HFFc6 (cell line): ENCODE results near the gene EPHA3. TPM values are rescaled to one million over a fixed set of nuclear protein-coding genes. Genes with fewer than 3 reads are reported as not detected.

ENCODE experiments used
- DNase-seq: peaks from one replicate; pipeline ENCODE4 v3.0.0-alpha.2; 2018
- H3K27ac Mint-ChIP-seq: 2 replicates; pipeline ENCODE4 v1.8.0; 2020; ENCODE audit warnings: mild to moderate bottlenecking, mixed read lengths
- H3K27me3 Mint-ChIP-seq: 2 replicates; pipeline ENCODE4 v1.8.0; 2021; ENCODE audit warnings: mild to moderate bottlenecking, moderate library complexity, mixed read lengths; ENCODE audit not compliant: insufficient read depth
- H3K36me3 Mint-ChIP-seq: 2 replicates; pipeline ENCODE4 v1.8.0; 2021; ENCODE audit warnings: low read depth, mixed read lengths
- H3K4me1 Mint-ChIP-seq: 2 replicates; pipeline ENCODE4 v1.8.0; 2020; ENCODE audit warnings: low read depth, mixed read lengths
- H3K4me3 Mint-ChIP-seq: 2 replicates; pipeline ENCODE4 v1.8.0; 2020; ENCODE audit warnings: mild to moderate bottlenecking, moderate library complexity, mixed read lengths
- H3K9me3 Mint-ChIP-seq: 2 replicates; pipeline ENCODE4 v1.8.0; 2020; ENCODE audit warnings: mild to moderate bottlenecking, mixed read lengths
- CTCF ChIP-seq: fragments of 200-600 bp; sonication (generic); IDR thresholded peaks from 2 replicates; pipeline ENCODE4 v1.5.0; 2021; ENCODE audit warnings: antibody characterized with exemption, mild to moderate bottlenecking
- total RNA-seq, 6 experiments: library from RNA; stranded (reverse); fragmentation: NEBNext Ultra II Directional; extraction: Animal tissue kit (Norgen Biotek cat#: 25700); gene quantifications; 2 replicates in 1 of 6; 3 replicates in 5 of 6; pipeline ENCODE4 v1.2.3, GENCODE V29; 2021

Gene EPHA3
- total RNA-seq, 6 experiments from 2014 or later: 0.09 to 0.13 (median 0.11) TPM; not detected in 3

- DNase-seq: no peak
- Mint-ChIP-seq H3K4me1 (no peaks in the 10 kb centered on the region), H3K4me3 (no peak overlapping the region), H3K36me3 (no peaks in the 10 kb centered on the region), H3K27me3 (no peaks in the 10 kb centered on the region), H3K9me3 (no peaks in the 10 kb centered on the region; the same call in none of the 2 replicates), H3K27ac (no peak overlapping the region)
- TF ChIP-seq CTCF: no peak
Measured at GRCh38 chr3:89472101-89472500, 364.7 kb downstream of the EPHA3 start.

GRCh38 chr3:89474333-89475130 is 367.1 kb downstream of the EPHA3 start:
- TF ChIP-seq CTCF: no peak
- no peak for DNase-seq
- H3K36me3 Mint-ChIP-seq: no peaks in the 10 kb centered on the region

GRCh38 chr3:89488800-89489580 is 381.6 kb downstream of the EPHA3 start:
- Mint-ChIP-seq H3K36me3 (no peaks in the 10 kb centered on the region), H3K9me3 (peaks cover 16% of the 10 kb centered on the region), H3K27me3 (no peaks in the 10 kb centered on the region), H3K27ac (no peak overlapping the region), H3K4me1 (no peaks in the 10 kb centered on the region), H3K4me3 (no peak overlapping the region)
- no peak for DNase-seq
- TF ChIP-seq CTCF: no peak

More at GRCh38 chr3:89474333-89475130, 367.1 kb downstream of the EPHA3 start:
- Mint-ChIP-seq H3K4me3 (no peak overlapping the region), H3K27ac (no peak overlapping the region), H3K27me3 (no peaks in the 10 kb centered on the region; the same call in 1 of the 2 replicates), H3K4me1 (no peaks in the 10 kb centered on the region), H3K9me3 (peaks cover 3% of the 10 kb centered on the region; the same call in 1 of the 2 replicates)

GRCh38 chr3:89490129-89490528 is 382.7 kb downstream of the EPHA3 start:
- Mint-ChIP-seq H3K27me3 (no peaks in the 10 kb centered on the region), H3K9me3 (peaks cover 17% of the 10 kb centered on the region), H3K36me3 (no peaks in the 10 kb centered on the region), H3K4me3 (no peak overlapping the region), H3K27ac (no peak overlapping the region), H3K4me1 (no peaks in the 10 kb centered on the region)
- no peak for DNase-seq
- TF ChIP-seq CTCF: no peak

DNA sequence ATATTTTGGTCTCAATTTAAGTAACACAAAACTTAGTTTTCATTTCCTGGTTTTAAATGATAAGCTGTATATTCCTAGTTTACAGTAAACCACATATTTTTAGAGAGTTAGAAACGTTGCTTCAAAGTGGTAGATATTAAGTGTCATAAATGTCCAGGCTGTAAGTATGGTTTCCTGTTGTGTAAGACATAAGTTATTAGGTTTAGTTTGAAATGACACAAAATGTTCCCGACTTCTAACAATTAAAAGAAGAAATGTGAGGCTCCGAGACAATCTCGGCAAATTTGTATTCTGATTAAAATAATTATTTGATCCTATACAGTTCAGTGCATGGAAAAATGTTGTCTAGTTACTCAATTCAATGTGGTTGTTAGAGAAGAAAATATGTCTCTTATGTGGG is 387.3 kb downstream of the EPHA3 start:
- H3K9me3 Mint-ChIP-seq: peaks cover 17% of the 10 kb centered on the region
- TF ChIP-seq CTCF: no peak

More for the DNA sequence above, 387.3 kb downstream of the EPHA3 start:
- no peak overlapping the region for H3K4me3 Mint-ChIP-seq
- DNase-seq: no peak
- no peaks in the 10 kb centered on the region for H3K27me3 Mint-ChIP-seq
- no peaks in the 10 kb centered on the region for H3K4me1 Mint-ChIP-seq
- H3K27ac Mint-ChIP-seq: no peak overlapping the region
- H3K36me3 Mint-ChIP-seq: no peaks in the 10 kb centered on the region
